T-helper 1 cell treated with Interleukin-12 subunit alpha and Interleukin-12 subunit beta and Interleukin-4 antibody, amounts not matched to agents 30 ng/mL and 1 ng/mL, for 36 hours (primary cell): ENCODE data around the gene KCNJ12. TPM values are rescaled to one million over a fixed set of nuclear protein-coding genes. Genes with fewer than 3 reads are reported as not detected.

ENCODE experiments used
- total RNA-seq: library from RNA; stranded (reverse); gene quantifications from 2 replicates; pipeline ENCODE4 v1.2.3, GENCODE V29; 2022

Gene KCNJ12
- total RNA-seq, 1 donor from 2014 or later: not detected

Other genes with a start within 250 kb of the KCNJ12 start
- 14.0 and 17.6 TPM in 2 replicates for gene DHRS7B, start 249.4 kb upstream of the KCNJ12 start, total RNA-seq
- 21.4 and 23.2 TPM in 2 replicates for gene TMEM11, start 162.2 kb upstream of the KCNJ12 start, total RNA-seq
- gene NATD1, start 122.9 kb upstream of the KCNJ12 start, total RNA-seq: 3.2 and 3.8 TPM in 2 replicates
- 80.7 and 81.7 TPM in 2 replicates for gene MAP2K3, start 91.6 kb upstream of the KCNJ12 start, total RNA-seq